ENCODE data around the gene DAG1. TPM values are rescaled to one million over a fixed set of nuclear protein-coding genes. Genes with fewer than 3 reads are reported as not detected.

DAG1 gene
- total RNA-seq, 1 experiment from 2014 or later: 36.5 TPM

DNA sequence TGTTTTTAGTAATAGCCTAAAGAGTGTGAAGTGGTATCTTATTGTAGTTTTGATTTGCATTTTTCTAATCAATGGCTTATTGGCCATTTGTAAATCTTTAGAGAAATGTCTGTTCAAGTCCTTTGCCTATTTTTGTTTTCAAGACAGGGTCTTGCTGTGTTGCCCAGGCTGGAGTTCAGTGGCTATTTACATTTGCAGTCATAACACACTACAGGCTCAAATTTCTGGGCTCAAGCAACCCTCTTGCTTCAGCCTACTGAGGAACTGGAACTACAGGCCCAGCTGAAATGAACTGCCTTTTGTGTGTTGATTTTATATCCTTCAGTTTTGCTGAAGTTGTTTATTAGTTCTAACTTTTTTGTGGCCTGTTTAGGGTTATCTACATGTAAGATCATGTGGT, 112.1 kb downstream of the DAG1 start:
- Histone ChIP-seq H3K27ac (ENCODE audit: low read depth, low read length, poor library complexity, severe bottlenecking) (no peak overlapping the region), H3K9me3 (ENCODE audit: low read depth, low read length, poor library complexity, severe bottlenecking) (no peaks in the 10 kb centered on the region), H3K36me3 (ENCODE audit: insufficient read depth, low read length, poor library complexity, severe bottlenecking) (no peaks in the 10 kb centered on the region), H3K27me3 (replicated peaks; ENCODE audit: insufficient read depth, low read depth, low read length, poor library complexity) (no peaks in the 10 kb centered on the region), H3K4me1 (ENCODE audit: insufficient read depth, low read length, poor library complexity, severe bottlenecking) (no peaks in the 10 kb centered on the region), H3K4me3 (ENCODE audit: low read depth, low read length, poor library complexity, severe bottlenecking) (no peak overlapping the region)
- TF ChIP-seq EZH2 (IDR thresholded peaks at IDR 0.05; ENCODE audit: borderline replicate concordance, low read depth, low read length, poor library complexity, severe bottlenecking): no peak
- TF ChIP-seq CTCF (conservative IDR thresholded peaks at IDR 0.05; ENCODE audit: low read depth, low read length): no peak
- no TSS peak for BruUV-seq (replicated peaks)
- no peak for DNase-seq (ENCODE audit: low spot score)
- ChIA-PET POLR2A (ENCODE audit: low non-redundant PET) (no interaction called here), CTCF (no interaction called here)
- intact Hi-C loops (cut with micrococcal nuclease; ENCODE audit: unreplicated experiment): no loop called here

Other genes starting within 250 kb of the DAG1 start
- gene C3orf62, start 193.0 kb upstream of the DAG1 start, total RNA-seq (2021): 1.8 and 2.0 TPM in 2 replicates
- gene USP4, start 130.2 kb upstream of the DAG1 start, total RNA-seq (2021): 32.3 and 32.8 TPM in 2 replicates
- 122 and 128 TPM in 2 replicates for gene GPX1, start 111.9 kb upstream of the DAG1 start, total RNA-seq (2021)
- 194 and 198 TPM in 2 replicates for gene RHOA, start 58.3 kb upstream of the DAG1 start, total RNA-seq (2021)
- 11.6 and 12.0 TPM in 2 replicates for gene TCTA, start 57.8 kb upstream of the DAG1 start, total RNA-seq (2021)
- gene AMT, start 47.8 kb upstream of the DAG1 start, total RNA-seq (2021): 1.3 and 2.1 TPM in 2 replicates
- 2.9 and 6.8 TPM in 2 replicates for gene NICN1, start 40.9 kb upstream of the DAG1 start, total RNA-seq (2021)
- gene BSN, start 84.2 kb downstream of the DAG1 start, total RNA-seq (2021): 1.1 and 1.4 TPM in 2 replicates
- gene APEH, start 204.1 kb downstream of the DAG1 start, total RNA-seq (2021): 64.9 and 67.4 TPM in 2 replicates
- 3.7 and 4.5 TPM in 2 replicates for gene MST1, start 219.2 kb downstream of the DAG1 start, total RNA-seq (2021)
- gene RNF123, start 219.3 kb downstream of the DAG1 start, total RNA-seq (2021): 31.0 and 31.5 TPM in 2 replicates
- 0.28 TPM in 1 of 2 replicates, not detected in the other for gene AMIGO3, start 249.4 kb downstream of the DAG1 start, total RNA-seq (2021)